ENCODE results near the gene MOB3A.

Gene MOB3A

DNA sequence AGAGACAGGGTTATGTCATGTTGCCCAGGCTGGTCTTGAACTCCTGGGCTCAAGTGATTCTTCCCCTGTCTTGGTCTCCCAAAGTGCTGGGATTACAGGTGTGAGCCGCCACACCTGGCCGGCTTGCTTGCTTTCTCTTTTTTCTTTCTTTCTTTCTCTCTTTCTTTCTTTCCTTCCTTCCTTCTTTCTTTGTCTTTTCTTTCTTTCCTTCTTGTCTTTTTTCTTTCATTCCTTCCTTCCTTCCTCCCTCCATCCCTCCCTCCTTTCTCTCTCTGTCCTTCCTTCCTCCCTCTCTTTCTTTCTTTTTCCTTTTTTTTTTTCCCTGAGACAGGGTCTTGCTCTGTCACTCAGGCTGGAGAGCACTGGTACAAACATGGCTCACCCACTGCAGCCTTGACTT is 73.8 kb downstream of the MOB3A start:
- TF ChIP-seq TAF1 (IDR thresholded peaks at IDR 0.05; ENCODE audit: borderline replicate concordance, low read depth, low read length) (no peak), POLR2AphosphoS5 (IDR thresholded peaks at IDR 0.05; ENCODE audit: low read depth, low read length) (no peak), POLR2A (IDR thresholded peaks at IDR 0.05; ENCODE audit: low read depth, low read length) (no peak)
- no peak for FAIRE-seq
- DNase-seq (ENCODE audit: insufficient read length), result no peak

DNA sequence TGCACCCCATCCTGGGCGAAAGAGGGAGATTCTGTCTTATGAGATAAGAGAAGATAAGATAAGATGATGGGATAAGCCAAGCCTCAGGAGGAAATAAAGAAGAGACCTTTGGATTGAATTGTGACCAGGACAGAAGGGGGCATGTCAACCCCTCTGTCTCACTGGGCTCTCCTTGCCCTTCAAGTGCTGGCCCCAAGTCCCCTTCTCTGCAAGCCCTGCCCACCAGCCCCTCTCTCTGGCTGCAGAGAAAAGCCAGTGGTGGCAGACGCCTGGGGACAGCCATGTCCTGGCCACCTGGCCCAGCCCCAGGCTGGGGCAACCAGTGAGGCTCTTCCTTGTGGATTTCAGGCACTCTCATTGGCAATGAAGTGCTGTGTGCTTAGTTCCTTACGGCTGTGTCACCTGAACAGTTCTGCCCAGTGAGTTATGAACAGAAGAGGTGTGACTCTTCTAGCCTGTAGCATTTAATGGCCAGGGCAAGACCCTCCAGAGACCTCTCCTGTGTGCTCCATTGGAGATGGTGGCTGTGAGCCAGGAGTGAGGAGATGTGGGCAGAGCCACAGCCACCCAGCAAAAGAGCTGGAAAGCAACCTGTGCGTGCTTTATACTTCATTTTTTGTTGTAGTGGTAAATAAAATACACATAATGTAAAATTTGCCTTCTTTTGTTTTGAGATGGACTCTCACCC is 74.5 kb downstream of the MOB3A start:
- DNase-seq (ENCODE audit: insufficient read length), result no peak
- FAIRE-seq, result no peak
- TF ChIP-seq TAF1 (IDR thresholded peaks at IDR 0.05; ENCODE audit: borderline replicate concordance, low read depth, low read length) (no peak), POLR2A (IDR thresholded peaks at IDR 0.05; ENCODE audit: low read depth, low read length) (no peak), POLR2AphosphoS5 (IDR thresholded peaks at IDR 0.05; ENCODE audit: low read depth, low read length) (no peak)

All from GM12892 (cell line).